HG03571 (cell line): ENCODE data around the gene SPATA3.

Source experiments
- ATAC-seq: cut with Tn5 transposase; IDR thresholded peaks from one replicate; pipeline ENCODE4 v1.9.1; 2021; ENCODE audit not compliant: unreplicated experiment

Gene SPATA3

DNA sequence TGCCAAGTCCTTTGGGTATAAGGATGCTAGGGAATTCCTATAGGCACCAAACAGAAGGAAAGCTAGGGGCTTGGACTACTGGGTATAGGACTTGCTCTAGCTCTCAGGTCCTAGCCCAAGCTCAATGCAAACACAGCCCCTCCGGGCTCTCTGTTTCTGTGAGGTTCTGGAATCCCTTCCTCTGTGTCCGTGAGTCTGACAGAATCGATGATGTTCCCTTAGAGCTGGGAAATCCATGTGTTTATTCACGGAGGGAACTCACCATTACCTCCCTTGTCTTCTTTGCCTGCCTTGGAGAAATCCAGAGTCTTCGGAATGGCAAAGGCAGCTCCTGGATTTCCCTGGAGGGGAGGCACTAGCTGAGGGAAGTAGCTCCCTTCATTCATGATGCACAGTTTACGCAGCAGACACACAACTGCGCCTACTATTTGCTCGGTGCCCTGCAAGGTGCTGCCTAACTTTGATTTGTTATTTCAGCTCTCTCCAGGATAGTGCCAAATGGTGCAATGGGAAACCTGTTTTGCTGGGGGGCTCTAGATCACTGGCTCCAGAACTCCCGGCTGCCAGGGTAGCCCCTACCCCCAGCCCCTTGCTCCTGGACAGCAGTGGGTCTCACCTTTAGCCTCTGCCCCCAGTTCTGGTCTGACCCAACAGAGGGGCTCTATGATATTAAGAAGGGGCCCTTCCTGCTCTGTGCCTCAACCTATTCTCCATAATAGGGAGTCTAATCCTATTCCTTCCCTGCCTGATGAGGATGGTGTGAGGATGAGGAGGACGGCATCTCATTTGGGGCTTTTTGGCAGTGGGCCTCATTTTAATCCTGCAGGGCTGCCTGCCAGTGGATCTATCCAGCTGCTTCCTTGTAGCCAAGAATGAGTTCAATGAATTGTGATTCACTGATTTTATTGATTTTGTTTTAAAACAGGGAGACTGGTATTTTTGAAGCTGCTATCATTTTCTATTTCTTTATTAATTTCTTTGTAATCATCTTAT lies 52.3 kb downstream of the SPATA3 start:
- no peak for ATAC-seq

DNA sequence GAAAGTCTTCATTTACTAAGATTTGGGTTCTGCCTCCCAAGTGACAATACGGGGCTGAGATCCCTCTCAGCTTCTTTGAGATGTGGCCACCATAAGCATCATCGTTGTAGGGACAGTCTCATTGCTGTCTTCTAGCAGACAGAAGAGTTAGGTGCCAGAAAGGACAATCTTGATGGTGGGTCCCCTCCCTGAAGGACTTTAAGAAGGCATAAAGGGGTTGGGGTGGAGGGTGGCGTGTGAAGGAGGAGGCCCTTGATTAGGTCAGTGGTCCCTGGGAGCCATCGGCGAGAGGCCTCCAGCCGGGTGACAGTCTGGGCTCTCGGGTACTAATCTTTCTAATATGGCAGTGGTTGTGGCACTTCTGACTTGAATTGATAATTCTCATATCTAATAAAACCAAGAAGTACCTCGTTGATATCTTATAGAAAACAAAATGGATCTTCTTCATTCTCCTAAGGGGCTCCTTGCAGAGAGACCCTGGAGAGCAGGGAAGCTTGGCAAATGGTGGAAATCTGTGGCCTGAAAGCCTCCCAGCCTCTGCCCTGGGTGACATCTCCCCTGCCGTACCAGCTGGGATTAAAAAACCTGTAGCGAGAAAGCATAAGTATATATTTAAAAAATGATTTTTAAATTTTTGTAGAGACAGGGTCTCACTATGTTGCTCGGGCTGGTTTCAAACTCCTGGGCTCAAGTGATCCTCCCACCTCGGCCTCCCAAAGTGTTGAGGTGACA lies 53.5 kb downstream of the SPATA3 start:
- no peak for ATAC-seq

DNA sequence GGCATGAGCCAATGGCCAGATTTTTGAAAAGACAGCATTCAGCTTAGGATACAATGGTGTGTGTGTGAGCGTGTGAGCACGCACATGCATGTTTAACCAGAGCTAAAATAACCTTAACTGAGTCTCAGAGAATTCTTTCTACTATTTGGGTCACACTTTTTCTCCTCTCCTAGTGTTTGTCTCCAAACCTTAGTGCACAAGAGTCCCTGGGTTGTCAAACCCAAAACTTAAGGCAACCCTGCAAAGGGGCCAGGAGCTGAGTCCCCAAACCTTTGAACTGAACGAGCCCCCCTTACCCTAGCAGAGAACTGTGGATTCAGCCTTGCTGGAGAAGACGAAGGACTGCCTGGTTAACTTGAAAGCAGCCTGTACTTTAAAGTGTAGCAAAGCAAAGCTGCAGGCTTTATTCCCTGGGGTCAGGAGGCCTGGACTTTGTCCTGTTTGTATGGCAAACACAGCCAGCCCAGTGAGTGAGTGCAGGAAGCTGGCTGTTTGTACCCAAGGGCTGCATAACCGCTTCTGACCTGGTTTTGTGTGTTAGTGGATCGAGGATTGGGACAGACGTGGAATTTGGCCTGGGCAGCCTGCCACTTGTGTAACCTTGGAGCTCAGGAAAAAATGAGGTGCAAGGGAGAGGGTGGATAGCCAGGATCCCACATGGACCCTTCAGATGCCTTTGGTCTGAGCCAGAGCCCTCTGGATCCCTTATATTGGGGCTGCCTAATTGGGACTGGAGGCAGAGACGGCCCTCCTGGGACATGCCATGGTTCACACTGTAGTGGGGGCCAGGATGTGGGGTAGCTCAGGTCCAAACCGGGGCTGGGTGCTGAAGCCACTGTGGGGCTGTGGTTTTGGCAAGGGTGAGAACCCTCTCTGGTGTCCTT lies 54.3 kb downstream of the SPATA3 start:
- no peak for ATAC-seq

DNA sequence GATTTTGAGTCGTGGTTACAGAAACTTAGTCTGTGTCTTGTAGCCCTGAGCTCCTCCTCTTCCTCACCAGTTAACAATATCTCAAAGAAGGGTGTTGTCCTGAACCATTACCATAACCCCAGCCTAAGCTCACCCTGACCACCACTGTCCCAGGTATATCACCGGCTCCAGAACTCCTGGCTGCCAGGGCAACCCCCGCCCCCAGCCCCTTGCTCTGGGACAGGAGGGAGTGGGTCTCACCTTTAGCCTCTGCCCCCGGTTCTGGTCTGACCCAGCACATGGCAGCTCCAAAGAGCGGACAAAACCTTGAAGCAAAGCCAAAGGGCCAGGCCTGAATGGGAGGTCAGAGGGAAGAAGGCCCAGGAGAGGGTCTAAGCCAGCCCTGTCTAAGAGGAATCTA lies 55.2 kb downstream of the SPATA3 start:
- no peak for ATAC-seq

DNA sequence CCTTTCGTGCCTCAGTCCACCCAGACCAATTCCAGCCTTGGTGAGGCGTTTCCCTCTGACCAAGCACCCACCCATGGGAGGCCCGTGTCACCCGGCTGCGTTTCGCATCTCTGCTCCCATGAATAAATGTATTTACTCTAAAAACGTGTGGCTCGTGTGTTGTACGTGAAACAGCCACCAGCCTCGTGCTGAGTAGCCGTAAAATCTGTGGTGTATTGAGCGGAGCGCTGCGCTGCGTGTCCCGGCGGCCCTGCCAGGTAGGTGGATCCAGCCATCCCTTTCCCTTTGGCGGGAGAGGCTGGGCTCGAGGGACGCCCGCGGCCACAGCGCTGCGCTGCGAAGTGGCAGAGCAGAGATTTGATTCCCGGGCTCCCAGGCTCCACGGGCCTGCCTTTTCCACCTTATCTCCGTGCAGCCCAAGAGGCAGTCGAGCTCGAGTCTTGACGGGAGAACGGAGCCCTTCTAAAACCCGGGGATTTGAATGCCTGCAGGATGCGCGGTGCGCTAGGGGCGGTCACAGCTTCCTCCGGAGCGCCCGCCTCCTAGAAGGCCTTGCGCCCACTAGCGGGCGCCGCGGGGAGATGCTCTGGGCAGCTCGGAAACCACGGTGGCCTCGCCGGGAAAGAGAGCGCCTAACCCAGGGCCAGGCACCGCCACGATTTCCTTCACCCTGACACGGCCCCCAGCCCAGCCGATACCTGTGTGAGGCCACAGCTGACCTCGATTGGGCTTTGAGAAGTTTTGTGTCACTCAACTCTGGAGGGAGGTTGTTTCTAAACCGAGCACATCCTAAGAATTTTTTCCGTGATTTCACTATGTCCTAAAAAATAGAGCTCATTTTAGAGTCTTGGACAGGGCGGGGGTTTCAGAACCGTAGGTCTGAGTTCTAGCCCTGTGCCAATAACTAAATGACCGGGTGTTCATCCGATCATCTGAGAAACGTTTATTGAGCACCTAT lies 56.9 kb downstream of the SPATA3 start:
- peak; percentile 58 for ATAC-seq

DNA sequence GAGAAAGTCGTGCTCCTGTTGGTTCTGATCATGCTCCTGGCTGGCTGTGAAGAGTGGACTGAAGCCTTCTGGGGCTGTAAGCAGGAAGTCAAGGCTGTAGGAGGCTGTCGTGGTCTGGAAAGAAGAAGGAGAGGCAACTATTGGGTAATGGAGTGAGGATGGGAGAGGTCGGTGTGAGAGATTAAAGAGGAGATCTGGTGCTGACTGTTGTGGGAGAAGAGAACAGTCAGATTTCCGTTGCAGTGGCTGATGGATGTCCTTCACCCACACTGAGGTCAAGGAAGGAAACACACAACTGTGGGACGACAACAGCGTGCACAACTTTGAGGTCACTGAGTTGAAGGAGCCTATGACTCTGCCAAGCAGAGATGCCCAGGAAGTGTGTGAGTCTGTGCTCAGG lies 57.9 kb downstream of the SPATA3 start:
- no peak for ATAC-seq

DNA sequence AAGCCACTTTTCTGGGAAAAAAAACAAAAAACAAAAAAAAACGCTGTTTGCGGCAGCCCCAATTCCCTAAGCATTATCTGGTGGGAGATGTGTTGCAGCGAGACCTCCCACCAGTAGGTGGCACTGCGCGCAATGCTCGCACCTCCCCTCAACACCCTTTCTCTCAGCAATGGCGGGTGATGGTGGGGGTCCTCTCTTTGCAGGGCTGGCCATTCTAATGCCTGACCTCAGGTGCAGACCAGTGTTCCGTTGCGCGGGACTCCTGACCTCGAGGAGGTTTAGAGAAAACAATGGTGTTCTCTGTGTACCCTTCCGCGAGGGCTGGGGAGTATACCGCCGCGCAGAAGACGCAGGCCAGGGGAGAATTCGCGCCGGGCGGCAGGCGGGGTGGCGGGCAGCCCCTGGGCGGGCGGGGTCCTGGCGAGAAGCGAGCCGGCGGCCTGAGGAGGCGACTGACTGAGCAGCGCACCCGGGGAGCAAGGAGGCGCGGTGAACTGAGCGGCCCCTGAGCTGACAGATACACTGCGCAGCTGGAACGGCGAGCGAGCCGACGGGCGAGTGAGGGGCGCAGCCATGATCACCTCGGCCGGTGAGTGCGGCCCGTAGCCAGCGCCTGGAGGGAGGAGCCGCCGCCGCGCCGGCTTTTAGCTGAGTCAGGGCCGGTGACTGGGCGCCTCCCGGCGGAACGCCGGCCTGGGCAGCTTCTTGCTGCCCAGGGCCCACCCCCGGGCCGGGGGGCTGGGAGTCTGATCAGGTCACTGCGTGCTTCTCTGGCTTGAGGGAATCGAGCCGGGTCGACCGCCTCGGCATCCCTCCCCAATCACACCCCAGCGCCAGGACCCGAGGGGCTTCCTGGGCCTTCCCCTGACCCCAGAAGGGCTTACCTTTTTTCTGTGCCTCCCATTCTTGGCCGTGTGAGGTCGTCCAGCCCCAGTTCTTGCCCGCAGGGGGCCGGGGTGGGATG lies 60.8 kb downstream of the SPATA3 start, which contains the start of gene PSMD1:
Gene PSMD1 (plus strand): TSS at position 415 of the 964 bp plus-strand sequence. CDS start 159 bp downstream, at position 574.
- peak; percentile 69 for ATAC-seq

DNA sequence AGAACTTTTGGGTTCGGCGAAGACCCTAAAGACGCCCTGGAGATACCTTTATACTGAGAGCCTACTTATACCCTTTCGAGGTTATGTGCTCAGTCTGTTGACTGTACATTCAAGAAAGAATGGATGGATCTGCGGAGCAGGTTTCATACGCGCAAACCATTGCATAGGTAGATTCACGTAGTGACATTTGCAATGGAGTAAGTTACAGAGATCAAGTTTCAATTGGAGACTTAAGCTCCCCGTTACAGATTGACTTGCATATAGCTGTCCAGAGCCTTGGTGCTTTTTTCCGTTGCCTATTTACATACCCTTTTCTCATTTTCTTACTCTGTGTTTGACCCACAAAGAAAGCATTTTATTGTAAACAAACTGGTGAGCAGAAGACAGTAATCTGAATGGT lies 61.7 kb downstream of the SPATA3 start:
- no peak for ATAC-seq
